ENCODE results near the gene SLC2A1. TPM values are rescaled to one million over a fixed set of nuclear protein-coding genes. Genes with fewer than 3 reads are reported as not detected.

Gene SLC2A1
- total and polyA plus RNA-seq, 9 of the 15 experiments (the other 6 are each of a cell fraction or from before 2014, with no cell fraction given), result 12.6 to 153 (median 48.0) TPM

- ChIA-PET POLR2A (interaction anchor here (0.6 to 4.6 kb wide), 9 partner anchors 9 to 1666 kb away, joined by 3 to 48 read pairs (median 4); no protein-coding TSS in a partner anchor), CTCF (ENCODE audit: low intra/inter-chr PET ratio) (no interaction called here)
- H3K4me1 ChIP-seq (replicated peaks in 1 of 2; ENCODE audit: control insufficient read depth in 2 of 2, insufficient read depth in 2 of 2, low read length in 2 of 2), result peaks cover 61 to 63% of the 10 kb centered on the region in 2 experiments
- no peak overlapping the region for H3K4me3 ChIP-seq
- 0 out of 2 replicates have a peak, but pooled peaks cover 2% of the 10 kb centered on the region for H3K9me3 ChIP-seq (replicated peaks; ENCODE audit: control insufficient read depth, insufficient read depth, low read depth, low read length)
- peak overlapping the region; percentile 94 for H3K4me2 ChIP-seq (ENCODE audit: insufficient read depth, low read length)
- no peaks in the 10 kb centered on the region for H3K9me1 ChIP-seq (ENCODE audit: control insufficient read depth, insufficient read depth, low read length)
- peaks cover 16% of the 10 kb centered on the region for H4K20me1 ChIP-seq (replicated peaks; ENCODE audit: control insufficient read depth, insufficient read depth, low read length)
- intact Hi-C loops (cut with micrococcal nuclease), result loop anchor here (2.0 to 5.0 kb wide), 2 partner anchors 47 to 139 kb away; no protein-coding TSS in a partner anchor
- no TSS peak for BruUV-seq (replicated peaks)
- DNase-seq (ENCODE audit: extremely low read depth in 1 of 4, low spot score in 3 of 4) (peak in 1 of 4 experiments; percentile 54), FAIRE-seq (peak; percentile 44), ATAC-seq (no peak)
- peak overlapping the region; percentile 72; the same call in 1 of the 3 replicates for H3K27ac ChIP-seq (ENCODE audit: extremely low read depth, low read depth, low read length)
- H2AFZ ChIP-seq (ENCODE audit: low read depth, low read length), result no peak overlapping the region
- H3K9ac ChIP-seq (ENCODE audit: insufficient read depth in 1 of 2, low read depth in 2 of 2, low read length in 2 of 2), result peak overlapping the region; percentile 26 to 79; a peak in 2 of 4 replicates
- H3K79me2 ChIP-seq (ENCODE audit: control insufficient read depth, insufficient read depth, low read length), result peaks cover 41% of the 10 kb centered on the region
- H3K36me3 ChIP-seq (ENCODE audit: control insufficient read depth, insufficient read depth, low read length), result peaks cover 7% of the 10 kb centered on the region
- in situ Hi-C loops (cut with MboI), result no loop called here
- no peaks in the 10 kb centered on the region for H3K27me3 ChIP-seq (ENCODE audit: control insufficient read depth in 2 of 2, insufficient read depth in 2 of 2, low read length in 2 of 2)
- WGBS (ENCODE audit: insufficient coverage, low coverage, missing lambda C conversion rate), result 55% methylated on average over 6 of the region's 6 CpGs
- TF ChIP-seq FOXJ2 (tag; IDR thresholded peaks at IDR 0.05), result 0 out of 2 replicates have a peak, but pooled peaks have one; percentile 57
- peak in 1 of 2 experiments; percentile 44; a peak in 1 of 4 replicates for TF ChIP-seq HDAC1 (IDR thresholded peaks at IDR 0.05)
- no peak for TF ChIP-seq ESRRA (IDR thresholded peaks at IDR 0.05; ENCODE audit: borderline replicate concordance, low read depth)
- TF ChIP-seq, protein P1, sequence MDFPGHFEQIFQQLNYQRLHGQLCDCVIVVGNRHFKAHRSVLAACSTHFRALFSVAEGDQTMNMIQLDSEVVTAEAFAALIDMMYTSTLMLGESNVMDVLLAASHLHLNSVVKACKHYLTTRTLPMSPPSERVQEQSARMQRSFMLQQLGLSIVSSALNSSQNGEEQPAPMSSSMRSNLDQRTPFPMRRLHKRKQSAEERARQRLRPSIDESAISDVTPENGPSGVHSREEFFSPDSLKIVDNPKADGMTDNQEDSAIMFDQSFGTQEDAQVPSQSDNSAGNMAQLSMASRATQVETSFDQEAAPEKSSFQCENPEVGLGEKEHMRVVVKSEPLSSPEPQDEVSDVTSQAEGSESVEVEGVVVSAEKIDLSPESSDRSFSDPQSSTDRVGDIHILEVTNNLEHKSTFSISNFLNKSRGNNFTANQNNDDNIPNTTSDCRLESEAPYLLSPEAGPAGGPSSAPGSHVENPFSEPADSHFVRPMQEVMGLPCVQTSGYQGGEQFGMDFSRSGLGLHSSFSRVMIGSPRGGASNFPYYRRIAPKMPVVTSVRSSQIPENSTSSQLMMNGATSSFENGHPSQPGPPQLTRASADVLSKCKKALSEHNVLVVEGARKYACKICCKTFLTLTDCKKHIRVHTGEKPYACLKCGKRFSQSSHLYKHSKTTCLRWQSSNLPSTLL (IDR thresholded peaks at IDR 0.05), result no peak
- TF ChIP-seq ZFP30 (CRISPR knock-in tag; IDR thresholded peaks at IDR 0.05; ENCODE audit: borderline replicate concordance), result peak; percentile 19; the same call in 1 of the 2 replicates
- TF ChIP-seq, protein P2, sequence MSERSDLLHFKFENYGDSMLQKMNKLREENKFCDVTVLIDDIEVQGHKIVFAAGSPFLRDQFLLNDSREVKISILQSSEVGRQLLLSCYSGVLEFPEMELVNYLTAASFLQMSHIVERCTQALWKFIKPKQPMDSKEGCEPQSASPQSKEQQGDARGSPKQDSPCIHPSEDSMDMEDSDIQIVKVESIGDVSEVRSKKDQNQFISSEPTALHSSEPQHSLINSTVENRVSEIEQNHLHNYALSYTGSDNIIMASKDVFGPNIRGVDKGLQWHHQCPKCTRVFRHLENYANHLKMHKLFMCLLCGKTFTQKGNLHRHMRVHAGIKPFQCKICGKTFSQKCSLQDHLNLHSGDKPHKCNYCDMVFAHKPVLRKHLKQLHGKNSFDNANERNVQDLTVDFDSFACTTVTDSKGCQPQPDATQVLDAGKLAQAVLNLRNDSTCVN (CRISPR knock-in tag; IDR thresholded peaks at IDR 0.05), result no peak
- TF ChIP-seq NFRKB (IDR thresholded peaks at IDR 0.05; ENCODE audit: low read depth), result no peak
- no peak for TF ChIP-seq NFATC3 (IDR thresholded peaks at IDR 0.05)
- TF ChIP-seq, protein P3, sequence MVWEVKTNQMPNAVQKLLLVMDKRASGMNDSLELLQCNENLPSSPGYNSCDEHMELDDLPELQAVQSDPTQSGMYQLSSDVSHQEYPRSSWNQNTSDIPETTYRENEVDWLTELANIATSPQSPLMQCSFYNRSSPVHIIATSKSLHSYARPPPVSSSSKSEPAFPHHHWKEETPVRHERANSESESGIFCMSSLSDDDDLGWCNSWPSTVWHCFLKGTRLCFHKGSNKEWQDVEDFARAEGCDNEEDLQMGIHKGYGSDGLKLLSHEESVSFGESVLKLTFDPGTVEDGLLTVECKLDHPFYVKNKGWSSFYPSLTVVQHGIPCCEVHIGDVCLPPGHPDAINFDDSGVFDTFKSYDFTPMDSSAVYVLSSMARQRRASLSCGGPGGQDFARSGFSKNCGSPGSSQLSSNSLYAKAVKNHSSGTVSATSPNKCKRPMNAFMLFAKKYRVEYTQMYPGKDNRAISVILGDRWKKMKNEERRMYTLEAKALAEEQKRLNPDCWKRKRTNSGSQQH (CRISPR knock-in tag; IDR thresholded peaks at IDR 0.05), result peak; percentile 56; the same call in 1 of the 2 replicates
- TF ChIP-seq KAT8 (IDR thresholded peaks at IDR 0.05; ENCODE audit: low read depth), result no peak
- TF ChIP-seq SP1 (CRISPR knock-in tag; IDR thresholded peaks at IDR 0.05), result no peak
- TF ChIP-seq ZNF589 (CRISPR knock-in tag; IDR thresholded peaks at IDR 0.05; ENCODE audit: low read depth), result no peak
- 0 out of 2 replicates have a peak, but pooled peaks have one; percentile 19 for TF ChIP-seq ZNF740 (CRISPR knock-in tag; IDR thresholded peaks at IDR 0.05)
- TF ChIP-seq ZNF740 (tag; IDR thresholded peaks at IDR 0.05), result no peak
Measured at GRCh38 chr1:42961312-42962091, 2.8 kb upstream of the SLC2A1 start.
